HG03097 (cell line): ENCODE results near the gene CPB1.

Experiments
- ATAC-seq: cut with Tn5 transposase; IDR thresholded peaks from one replicate; pipeline ENCODE4 v1.9.1; 2021; ENCODE audit not compliant: unreplicated experiment, low FRiP score

CPB1 gene

GRCh38 chr3:148828136-148828690 lies 602 bp downstream of the CPB1 start:
- ATAC-seq: no peak

DNA sequence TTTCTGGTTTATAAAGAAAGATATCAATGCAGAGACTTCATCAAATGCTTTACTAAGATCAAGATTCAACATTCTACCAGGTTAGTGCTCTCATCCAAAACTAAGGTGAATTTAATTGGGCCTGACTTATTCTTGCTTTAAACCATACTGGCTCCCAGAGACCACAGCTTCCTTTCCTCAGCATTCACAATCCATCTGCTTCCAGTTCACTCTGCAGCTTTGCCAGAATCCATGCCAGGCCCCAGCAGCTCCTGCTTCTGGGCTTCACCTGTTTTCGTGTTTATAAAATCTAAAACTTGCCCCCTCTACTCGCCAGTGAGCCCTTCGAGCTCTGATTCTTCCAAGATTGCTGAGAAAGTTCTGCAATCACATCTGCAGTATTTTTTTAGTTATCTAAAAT lies 2.3 kb downstream of the CPB1 start:
- no peak for ATAC-seq

GRCh38 chr3:148833223-148833622 lies 5.6 kb downstream of the CPB1 start:
- ATAC-seq: no peak

GRCh38 chr3:148839805-148840204 lies 12.2 kb downstream of the CPB1 start:
- no peak for ATAC-seq

DNA sequence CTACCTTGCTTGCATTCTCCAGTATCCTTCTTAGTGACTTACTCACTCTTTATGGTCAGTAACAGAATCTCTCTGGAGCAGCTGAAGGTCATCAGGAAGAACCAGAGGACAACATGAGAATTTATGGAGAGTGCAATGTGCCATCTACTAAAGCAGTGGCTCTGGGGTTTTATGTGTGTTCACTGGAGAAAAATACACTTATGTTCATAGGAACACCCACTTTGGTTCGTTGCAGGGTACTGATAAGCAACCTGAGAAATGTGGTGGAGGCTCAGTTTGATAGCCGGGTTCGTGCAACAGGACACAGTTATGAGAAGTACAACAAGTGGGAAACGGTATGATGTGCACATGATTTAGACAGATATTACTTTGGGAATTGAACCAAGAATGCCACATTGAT lies 12.8 kb downstream of the CPB1 start:
- ATAC-seq: no peak

DNA sequence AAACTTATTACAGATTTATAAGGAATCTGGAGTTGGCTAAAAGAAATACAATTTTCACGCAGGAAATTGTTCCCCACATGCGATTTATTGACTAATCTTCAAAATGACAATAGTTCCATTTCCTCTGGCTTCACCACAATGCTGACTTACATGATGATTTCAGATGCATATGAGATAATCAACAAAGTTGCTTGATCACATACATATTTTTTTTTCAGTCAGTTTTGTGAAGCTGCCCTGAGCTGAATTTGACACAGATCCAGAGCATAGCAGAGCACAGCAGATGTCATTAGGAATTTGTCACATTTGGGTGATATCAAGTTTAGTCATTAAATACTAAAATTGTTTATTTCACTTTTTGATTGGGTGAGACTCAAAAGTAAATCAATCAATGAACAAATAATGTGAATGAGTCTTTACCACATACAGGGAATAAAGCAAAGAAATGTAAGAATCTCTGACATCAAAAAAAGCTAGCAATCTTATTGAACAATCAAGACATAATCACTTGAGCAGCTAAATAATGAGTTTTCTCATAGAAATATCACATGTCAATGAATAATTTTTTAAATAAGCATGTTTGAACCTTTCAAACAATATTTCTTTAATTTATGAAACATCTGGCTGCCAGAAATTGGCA lies 18.3 kb downstream of the CPB1 start:
- no peak for ATAC-seq

DNA sequence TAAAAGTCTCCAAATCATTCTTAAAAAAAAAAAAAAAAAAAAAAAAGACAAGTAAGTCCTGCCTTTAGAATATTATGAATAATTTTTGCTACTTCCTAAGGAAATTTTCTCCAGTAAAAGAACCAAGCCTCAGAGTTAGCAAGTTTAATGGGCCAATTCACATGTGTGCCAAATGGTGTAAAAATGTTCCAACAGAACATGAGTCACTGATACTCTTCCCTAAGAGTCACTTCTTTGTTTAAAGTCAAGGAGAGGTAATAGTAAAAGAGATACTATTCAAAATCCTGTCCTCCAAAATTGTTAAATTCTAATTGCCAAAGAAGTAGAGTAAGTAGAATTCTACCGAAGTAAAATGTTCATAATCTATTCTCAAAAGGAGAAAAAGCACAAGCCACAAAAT lies 19.7 kb downstream of the CPB1 start:
- no peak for ATAC-seq

DNA sequence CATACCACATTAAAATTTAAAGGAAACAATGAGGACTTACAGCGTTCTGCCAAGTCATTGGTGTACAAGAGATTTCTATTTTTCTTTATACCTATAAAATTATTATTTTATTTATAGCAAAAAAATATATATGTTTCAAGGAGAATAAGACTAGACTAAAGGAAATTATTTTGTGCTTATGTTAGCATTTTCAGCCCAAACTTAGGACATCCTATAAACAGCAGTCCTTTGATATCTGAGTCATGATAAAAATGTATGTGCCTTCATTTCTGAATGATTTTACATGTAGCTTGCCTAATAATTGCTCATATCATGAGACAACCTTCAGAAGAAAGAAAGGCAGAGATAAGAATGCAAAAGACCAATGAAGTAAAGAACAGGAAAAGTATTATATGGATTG lies 20.8 kb downstream of the CPB1 start:
- ATAC-seq: no peak

- no peak for ATAC-seq
Measured at GRCh38 chr3:148852271-148852992, 24.8 kb downstream of the CPB1 start.

DNA sequence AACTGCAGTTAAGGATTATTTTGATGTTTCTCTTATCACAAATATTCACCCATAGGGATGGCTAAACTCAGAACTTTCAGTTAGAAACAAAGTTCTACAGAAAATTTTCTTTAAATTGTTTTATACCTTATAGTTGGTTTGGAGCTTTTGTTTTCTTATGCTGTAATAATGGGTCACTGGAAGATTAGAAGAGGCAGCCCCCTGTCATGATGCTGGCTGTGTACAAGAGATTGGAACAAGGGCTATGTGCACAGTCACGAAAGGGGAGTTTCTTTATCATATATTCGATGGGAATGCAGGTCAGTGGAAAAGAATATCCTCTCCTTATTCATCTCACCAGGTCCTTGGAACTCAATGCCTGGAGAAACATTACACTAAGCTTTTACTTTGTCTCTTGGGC lies 25.5 kb downstream of the CPB1 start:
- no peak for ATAC-seq

GRCh38 chr3:148854061-148854460 lies 26.4 kb downstream of the CPB1 start:
- ATAC-seq: no peak

DNA sequence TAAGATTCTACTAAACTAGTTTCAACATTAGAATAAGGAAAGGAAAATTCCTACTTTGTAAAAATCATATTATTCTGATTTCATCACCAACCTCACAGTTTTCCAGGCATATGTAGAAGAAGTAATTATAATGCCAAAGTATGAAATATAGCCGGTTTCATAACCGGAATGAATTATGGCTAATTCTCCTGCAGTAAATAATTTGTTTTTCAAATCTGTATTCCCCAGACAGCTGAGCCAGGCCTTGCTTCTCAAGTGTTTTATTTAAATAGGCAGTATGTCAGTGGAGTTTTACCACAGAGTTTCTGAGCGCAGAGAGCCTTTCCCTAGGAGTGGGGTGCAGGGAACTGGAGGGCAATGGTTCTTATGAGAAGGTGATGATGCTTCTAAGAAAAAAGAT lies 28.8 kb downstream of the CPB1 start:
- ATAC-seq: no peak

- ATAC-seq: no peak
Measured at GRCh38 chr3:148857316-148857715, 29.7 kb downstream of the CPB1 start.

DNA sequence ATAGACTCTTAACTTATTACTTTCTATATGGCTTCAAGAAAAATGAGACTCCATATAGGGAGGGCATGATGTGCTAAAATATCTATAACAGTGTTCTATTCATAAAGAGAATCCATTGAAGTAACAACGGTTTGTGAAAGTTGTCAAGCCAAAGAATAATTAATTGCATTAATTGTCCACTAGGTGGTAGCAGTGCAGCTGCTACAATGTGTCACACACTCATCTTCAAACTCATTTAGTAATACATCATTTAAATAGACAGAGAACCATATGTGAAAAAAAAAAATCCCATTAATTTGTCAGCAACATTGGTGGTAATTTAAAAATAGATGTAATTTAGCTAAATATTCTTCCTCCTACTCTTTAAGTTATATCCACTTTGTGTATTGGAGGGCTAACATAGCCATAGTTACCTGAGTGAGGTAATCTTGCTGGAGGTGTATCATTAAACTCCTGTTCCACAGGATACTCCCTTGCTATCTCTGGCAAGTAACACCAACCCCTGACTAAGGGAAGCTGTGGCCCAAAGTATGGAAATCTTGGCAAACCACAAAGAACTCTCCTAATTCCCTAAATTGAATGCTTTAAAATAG lies 33.8 kb downstream of the CPB1 start:
- no peak for ATAC-seq

DNA sequence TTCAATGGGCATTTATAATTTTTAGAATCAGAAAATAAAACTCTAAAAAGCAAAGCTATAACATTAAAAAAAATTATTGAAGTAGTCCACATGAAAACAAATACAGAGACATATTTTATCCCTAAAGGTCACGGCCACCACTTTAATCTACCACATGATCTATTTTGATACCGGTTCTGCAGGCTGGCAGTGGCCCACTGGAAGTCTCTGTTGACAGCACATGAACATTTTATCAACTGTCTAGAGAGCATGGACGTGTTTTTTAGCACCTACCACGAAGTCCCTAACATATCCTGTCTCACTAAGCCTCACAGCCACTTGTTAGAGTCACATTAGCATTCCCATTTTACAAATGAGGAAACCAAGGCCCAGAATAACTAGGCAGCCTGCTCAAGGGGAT lies 35.7 kb downstream of the CPB1 start:
- ATAC-seq: no peak

GRCh38 chr3:148863814-148864213 lies 36.2 kb downstream of the CPB1 start:
- no peak for ATAC-seq

DNA sequence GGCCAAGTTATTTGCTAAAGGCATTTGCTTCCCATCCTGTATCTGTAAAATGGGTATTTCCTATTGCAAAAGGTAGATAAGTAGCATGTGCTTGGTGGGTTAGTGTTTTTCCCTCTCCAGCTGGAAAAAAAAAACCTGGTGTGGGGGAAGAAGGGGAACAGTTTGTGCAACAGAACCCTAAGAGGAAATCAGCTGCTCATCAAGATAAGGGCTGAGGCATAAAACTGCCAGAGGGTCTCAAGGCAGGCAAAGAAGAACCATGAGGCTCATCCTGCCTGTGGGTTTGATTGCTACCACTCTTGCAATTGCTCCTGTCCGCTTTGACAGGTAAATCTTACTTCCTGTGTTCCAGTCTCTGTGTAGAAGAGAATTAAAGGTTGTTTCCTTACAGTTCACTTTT lies 37.4 kb downstream of the CPB1 start, which contains the start of gene CPA3:
Gene CPA3, plus strand, starts transcription at position 248 of the 400 bp plus-strand sequence. Its CDS starts 12 bp downstream, at position 260.
- ATAC-seq: no peak

DNA sequence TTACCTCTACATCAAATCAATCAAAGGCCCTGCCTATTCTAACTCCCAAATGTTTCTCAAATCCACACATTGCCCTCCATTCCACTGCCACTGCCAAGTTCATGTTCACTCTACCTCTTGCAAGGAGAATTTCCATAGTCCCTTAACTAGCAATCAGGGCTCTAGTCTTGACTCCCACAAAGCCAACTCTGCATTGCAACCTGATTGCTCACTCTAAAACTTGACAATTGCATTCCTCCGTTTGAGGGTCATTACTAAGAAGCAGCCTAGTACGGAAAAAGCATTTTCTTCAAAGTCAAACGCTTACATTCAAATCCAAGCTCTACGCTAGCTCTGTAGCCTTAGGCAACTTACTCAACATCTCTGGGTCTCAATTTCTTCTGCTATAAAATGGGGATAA lies 38.6 kb downstream of the CPB1 start:
- no peak for ATAC-seq

GRCh38 chr3:148873270-148873927 lies 45.8 kb downstream of the CPB1 start:
- no peak for ATAC-seq

DNA sequence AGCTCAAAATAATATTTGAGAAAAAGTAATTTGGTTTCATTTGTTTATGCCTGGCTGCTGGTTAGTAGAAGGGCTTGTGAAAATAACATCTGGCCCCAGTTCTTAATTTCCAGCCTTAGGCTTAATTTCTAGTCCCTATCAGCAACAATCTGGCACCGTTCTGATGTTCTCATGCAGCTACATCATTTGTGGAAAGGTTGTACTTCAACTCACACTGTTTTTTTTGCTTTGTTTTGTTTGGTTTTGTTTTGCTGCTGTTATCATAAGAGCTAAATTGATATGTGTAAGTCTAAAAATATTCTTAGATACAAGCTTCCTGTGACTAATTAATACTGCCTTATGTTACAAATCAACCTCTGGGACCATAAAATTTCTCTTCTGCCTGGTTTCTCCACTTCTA lies 46.4 kb downstream of the CPB1 start:
- ATAC-seq: no peak

- ATAC-seq: no peak
Measured at GRCh38 chr3:148878095-148878494, 50.5 kb downstream of the CPB1 start.
